ENCODE results near the gene QKI. TPM values are rescaled to one million over a fixed set of nuclear protein-coding genes. Genes with fewer than 3 reads are reported as not detected.

The QKI gene
- total and polyA plus RNA-seq, 10 of the 15 experiments (the other 5 are each of a cell fraction or from before 2014, with no cell fraction given), result 4.7 to 72.5 (median 38.9) TPM

DNA sequence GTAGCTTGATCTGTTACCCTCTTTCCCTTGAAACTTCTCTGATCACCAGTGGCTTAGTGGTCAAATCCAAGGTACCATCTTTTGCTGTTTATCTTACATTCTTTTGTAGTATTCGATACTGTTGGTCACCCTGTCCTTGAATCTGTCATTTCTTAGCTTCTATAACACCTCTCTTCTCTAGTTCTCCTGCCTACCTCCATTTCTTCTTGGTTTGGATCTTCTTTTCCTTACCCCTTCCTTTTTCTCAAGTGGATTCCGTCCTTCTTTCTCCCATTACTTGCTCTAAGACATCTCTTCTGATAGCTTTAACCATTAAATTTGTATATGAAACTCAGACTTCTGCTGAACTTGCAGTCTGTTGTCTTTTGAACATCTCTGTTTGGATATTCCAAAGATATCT is 39.9 kb downstream of the QKI start:
- ATAC-seq (no peak), DNase-seq (ENCODE audit: low read depth, low spot score) (no peak), FAIRE-seq (no peak)
- intact Hi-C loops (cut with micrococcal nuclease; ENCODE audit: unreplicated experiment) (no loop called here), in situ Hi-C loops (cut with MboI) (no loop called here)
- Histone ChIP-seq H3K4me3 (no peak overlapping the region), H3K9me3 (replicated peaks; ENCODE audit: control insufficient read depth, insufficient read depth, low read length) (no peaks in the 10 kb centered on the region; the same call in 2 of the 3 replicates), H3K79me2 (ENCODE audit: control insufficient read depth, insufficient read depth, low read length) (peaks cover 68% of the 10 kb centered on the region), H2AFZ (ENCODE audit: control insufficient read depth, low read depth, low read length) (no peak overlapping the region), H3K27ac (ENCODE audit: control insufficient read depth, insufficient read depth) (no peak overlapping the region), H4K20me1 (ENCODE audit: control insufficient read depth, insufficient read depth) (no peaks in the 10 kb centered on the region), H3K36me3 (ENCODE audit: control insufficient read depth in 2 of 2, insufficient read depth in 2 of 2, low read length in 1 of 2) (peaks cover 1 to 6% of the 10 kb centered on the region in 2 experiments; a peak in 2 of 4 replicates), H3K9ac (ENCODE audit: control insufficient read depth, insufficient read depth, low read length) (no peak overlapping the region), H3K27me3 (replicated peaks in 1 of 2; ENCODE audit: control insufficient read depth in 2 of 2, insufficient read depth in 2 of 2, low read length in 1 of 2) (no peaks in the 10 kb centered on the region), H3K4me2 (ENCODE audit: control insufficient read depth, insufficient read depth) (no peak overlapping the region), H3K4me1 (ENCODE audit: control insufficient read depth, insufficient read depth, low read length) (peaks cover 17% of the 10 kb centered on the region)
- POLR2A ChIA-PET, result no interaction called here
- no TSS peak for BruUV-seq (replicated peaks)
- WGBS (ENCODE audit: insufficient coverage, insufficient replicate concordance, low lambda C conversion rate, missing lambda C conversion rate), result 97% methylated on average over 2 of the region's 2 CpGs
- CTCF ChIA-PET, result interaction anchor here (1.9 kb wide), 1 partner anchor 38 kb away, joined by 4 read pairs; no protein-coding TSS in a partner anchor
- RAD21 ChIA-PET (ENCODE audit: unreplicated experiment), result no interaction called here
- SMC1A ChIA-PET (ENCODE audit: uncharacterized antibody, unreplicated experiment), result interaction anchor here (0.7 to 1.6 kb wide), 4 partner anchors 15 to 100 kb away, joined by 3 to 5 read pairs (median 4); no protein-coding TSS in a partner anchor
- TF ChIP-seq PRDM15 (CRISPR knock-in tag; IDR thresholded peaks at IDR 0.05) (no peak), ZBTB4 (CRISPR knock-in tag; IDR thresholded peaks at IDR 0.05) (no peak), POU2F2 (IDR thresholded peaks at IDR 0.05; ENCODE audit: borderline replicate concordance, low read depth, low read length) (no peak), SREBF1 (IDR thresholded peaks at IDR 0.05; ENCODE audit: low read length) (no peak), ZNF384 (IDR thresholded peaks at IDR 0.05; ENCODE audit: borderline replicate concordance, low read depth, low read length) (no peak), BACH1 (IDR thresholded peaks at IDR 0.05; ENCODE audit: borderline replicate concordance) (no peak), E2F4 (IDR thresholded peaks at IDR 0.05; ENCODE audit: low read depth, low read length) (no peak), ZNF207 (IDR thresholded peaks at IDR 0.05; ENCODE audit: borderline replicate concordance) (no peak), CBX5 (IDR thresholded peaks at IDR 0.05; ENCODE audit: low read depth) (no peak), CBFB (IDR thresholded peaks at IDR 0.05; ENCODE audit: low read depth) (no peak), SP1 (IDR thresholded peaks at IDR 0.05; ENCODE audit: low read depth, low read length) (no peak), PBX3 (IDR thresholded peaks at IDR 0.05; ENCODE audit: insufficient replicate concordance, low read depth, low read length) (no peak), SUPT20H (IDR thresholded peaks at IDR 0.05; ENCODE audit: borderline replicate concordance, control insufficient read depth, low read depth, low read length) (no peak), POLR2AphosphoS5 (IDR thresholded peaks at IDR 0.05; ENCODE audit: low read length) (no peak), NBN (IDR thresholded peaks at IDR 0.05) (no peak), TBL1XR1 (IDR thresholded peaks at IDR 0.05; ENCODE audit: low read depth, low read length) (no peak), EED (IDR thresholded peaks at IDR 0.05; ENCODE audit: low read depth) (no peak)
